ENCODE data around the gene ITIH5. TPM values are rescaled to one million over a fixed set of nuclear protein-coding genes. Genes with fewer than 3 reads are reported as not detected.

The ITIH5 gene
- total and polyA plus RNA-seq, 9 of the 15 experiments (the other 6 are each of a cell fraction or from before 2014, with no cell fraction given), result 0.52 to 4.5 (median 2.6) TPM

DNA sequence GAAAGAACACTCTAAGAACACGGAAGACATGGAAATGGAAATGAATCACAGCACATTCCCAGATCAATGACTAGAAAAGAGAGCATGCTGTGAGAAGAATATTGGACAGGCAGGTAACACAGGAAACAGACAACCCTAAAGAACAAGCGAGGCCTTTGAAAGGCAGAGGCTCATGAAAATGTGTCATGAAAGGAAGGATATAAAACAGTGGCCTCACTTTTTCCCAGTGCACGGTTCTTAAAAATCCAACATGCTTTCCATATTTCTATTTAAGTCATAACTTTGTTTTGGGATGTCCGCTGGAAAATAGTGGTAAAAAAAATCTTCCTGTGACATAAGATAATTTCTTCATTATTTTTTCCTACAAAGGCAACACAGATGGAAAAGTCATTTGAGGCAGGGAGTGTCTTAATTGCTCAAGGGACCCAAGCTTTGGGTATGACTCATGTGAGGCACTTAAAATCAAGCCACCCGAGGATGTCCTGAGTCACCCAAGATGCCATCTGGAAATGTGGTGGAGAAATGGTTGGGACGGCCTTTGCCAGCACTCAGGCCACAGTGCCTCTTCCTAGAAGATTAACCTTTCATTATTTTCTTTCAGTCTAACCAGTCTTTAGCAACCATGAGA is 17.0 kb downstream of the ITIH5 start (continued):
- TF ChIP-seq, protein P1, sequence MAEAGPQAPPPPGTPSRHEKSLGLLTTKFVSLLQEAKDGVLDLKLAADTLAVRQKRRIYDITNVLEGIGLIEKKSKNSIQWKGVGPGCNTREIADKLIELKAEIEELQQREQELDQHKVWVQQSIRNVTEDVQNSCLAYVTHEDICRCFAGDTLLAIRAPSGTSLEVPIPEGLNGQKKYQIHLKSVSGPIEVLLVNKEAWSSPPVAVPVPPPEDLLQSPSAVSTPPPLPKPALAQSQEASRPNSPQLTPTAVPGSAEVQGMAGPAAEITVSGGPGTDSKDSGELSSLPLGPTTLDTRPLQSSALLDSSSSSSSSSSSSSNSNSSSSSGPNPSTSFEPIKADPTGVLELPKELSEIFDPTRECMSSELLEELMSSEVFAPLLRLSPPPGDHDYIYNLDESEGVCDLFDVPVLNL (CRISPR knock-in tag; IDR thresholded peaks at IDR 0.05; ENCODE audit: low read depth), result no peak
- TF ChIP-seq HIVEP1 (CRISPR knock-in tag; IDR thresholded peaks at IDR 0.05) (no peak), ZNF133 (CRISPR knock-in tag; IDR thresholded peaks at IDR 0.05) (no peak), IFI16 (CRISPR knock-in tag; IDR thresholded peaks at IDR 0.05) (no peak), SMAD3 (CRISPR knock-in tag; conservative IDR thresholded peaks at IDR 0.05) (no peak), U2AF1 (optimal IDR thresholded peaks at IDR 0.05; ENCODE audit: low read depth, low read length) (no peak)

DNA sequence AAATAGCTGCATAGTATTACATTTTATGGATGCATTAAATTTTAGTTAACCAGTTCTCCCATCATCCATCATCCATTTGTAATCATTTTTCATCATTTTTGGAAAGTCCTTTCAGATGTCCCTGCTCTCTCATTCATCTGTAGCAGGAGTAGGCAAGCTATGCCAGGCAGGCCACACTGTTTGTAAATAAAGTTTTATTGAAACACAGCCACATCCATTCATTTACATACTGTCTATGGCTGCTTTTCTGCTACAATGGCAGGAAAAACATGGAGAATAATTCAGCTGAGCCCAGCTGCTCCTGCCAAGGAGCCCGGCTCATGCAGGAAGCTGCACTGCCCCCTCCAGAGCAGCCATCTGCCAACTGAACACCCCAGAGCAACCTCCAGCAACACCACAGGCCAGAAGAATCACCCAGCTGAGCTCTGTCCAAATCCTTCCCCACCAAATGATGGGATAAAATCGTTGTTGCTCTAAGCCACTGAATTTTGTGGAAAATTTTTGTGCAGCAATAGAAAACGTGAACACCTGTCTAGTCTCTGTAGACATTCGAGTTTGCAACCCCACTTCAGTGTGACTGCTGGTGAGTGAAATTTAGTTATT is 19.6 kb downstream of the ITIH5 start:
- CTCF ChIA-PET (ENCODE audit: low intra/inter-chr PET ratio), result no interaction called here
- TF ChIP-seq, protein P2, sequence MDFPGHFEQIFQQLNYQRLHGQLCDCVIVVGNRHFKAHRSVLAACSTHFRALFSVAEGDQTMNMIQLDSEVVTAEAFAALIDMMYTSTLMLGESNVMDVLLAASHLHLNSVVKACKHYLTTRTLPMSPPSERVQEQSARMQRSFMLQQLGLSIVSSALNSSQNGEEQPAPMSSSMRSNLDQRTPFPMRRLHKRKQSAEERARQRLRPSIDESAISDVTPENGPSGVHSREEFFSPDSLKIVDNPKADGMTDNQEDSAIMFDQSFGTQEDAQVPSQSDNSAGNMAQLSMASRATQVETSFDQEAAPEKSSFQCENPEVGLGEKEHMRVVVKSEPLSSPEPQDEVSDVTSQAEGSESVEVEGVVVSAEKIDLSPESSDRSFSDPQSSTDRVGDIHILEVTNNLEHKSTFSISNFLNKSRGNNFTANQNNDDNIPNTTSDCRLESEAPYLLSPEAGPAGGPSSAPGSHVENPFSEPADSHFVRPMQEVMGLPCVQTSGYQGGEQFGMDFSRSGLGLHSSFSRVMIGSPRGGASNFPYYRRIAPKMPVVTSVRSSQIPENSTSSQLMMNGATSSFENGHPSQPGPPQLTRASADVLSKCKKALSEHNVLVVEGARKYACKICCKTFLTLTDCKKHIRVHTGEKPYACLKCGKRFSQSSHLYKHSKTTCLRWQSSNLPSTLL (IDR thresholded peaks at IDR 0.05), result no peak
- TF ChIP-seq, protein P3, sequence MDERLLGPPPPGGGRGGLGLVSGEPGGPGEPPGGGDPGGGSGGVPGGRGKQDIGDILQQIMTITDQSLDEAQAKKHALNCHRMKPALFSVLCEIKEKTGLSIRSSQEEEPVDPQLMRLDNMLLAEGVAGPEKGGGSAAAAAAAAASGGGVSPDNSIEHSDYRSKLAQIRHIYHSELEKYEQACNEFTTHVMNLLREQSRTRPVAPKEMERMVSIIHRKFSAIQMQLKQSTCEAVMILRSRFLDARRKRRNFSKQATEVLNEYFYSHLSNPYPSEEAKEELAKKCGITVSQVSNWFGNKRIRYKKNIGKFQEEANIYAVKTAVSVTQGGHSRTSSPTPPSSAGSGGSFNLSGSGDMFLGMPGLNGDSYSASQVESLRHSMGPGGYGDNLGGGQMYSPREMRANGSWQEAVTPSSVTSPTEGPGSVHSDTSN (CRISPR knock-in tag; IDR thresholded peaks at IDR 0.05; ENCODE audit: low read depth), result no peak
- TF ChIP-seq, protein P3 (tag; conservative IDR thresholded peaks at IDR 0.05; ENCODE audit: low read depth), result no peak

More for the DNA sequence above, 19.6 kb downstream of the ITIH5 start:
- H3K9me3 ChIP-seq (replicated peaks; ENCODE audit: control insufficient read depth, insufficient read depth, low read depth, low read length), result no peaks in the 10 kb centered on the region
- H2AFZ ChIP-seq (ENCODE audit: low read depth, low read length), result no peak overlapping the region
- H3K27me3 ChIP-seq (ENCODE audit: control insufficient read depth in 2 of 2, insufficient read depth in 2 of 2, low read length in 2 of 2), result peaks cover 3% of the 10 kb centered on the region in 2 experiments; a peak in 2 of 5 replicates
- BruUV-seq (replicated peaks), result no TSS peak
- H3K79me2 ChIP-seq (ENCODE audit: control insufficient read depth, insufficient read depth, low read length), result no peaks in the 10 kb centered on the region
- 0% methylated on average over 4 of the region's 4 CpGs for WGBS (ENCODE audit: insufficient coverage, low coverage, missing lambda C conversion rate)
- ATAC-seq (no peak), FAIRE-seq (no peak), DNase-seq (ENCODE audit: extremely low read depth in 1 of 4, low spot score in 3 of 4) (no peak)
- POLR2A ChIA-PET, result interaction anchor here (0.6 kb wide), 2 partner anchors 59 to 992 kb away, joined by 3 read pairs; no protein-coding TSS in a partner anchor
- H3K27ac ChIP-seq (ENCODE audit: extremely low read depth, low read depth, low read length), result no peak overlapping the region
- H3K9me1 ChIP-seq (ENCODE audit: control insufficient read depth, insufficient read depth, low read length), result no peaks in the 10 kb centered on the region
- H4K20me1 ChIP-seq (replicated peaks; ENCODE audit: control insufficient read depth, insufficient read depth, low read length), result no peaks in the 10 kb centered on the region
- no peak overlapping the region for H3K9ac ChIP-seq (ENCODE audit: insufficient read depth in 1 of 2, low read depth in 2 of 2, low read length in 2 of 2)
- in situ Hi-C loops (cut with MboI) (no loop called here), intact Hi-C loops (cut with micrococcal nuclease) (no loop called here)
- no peak overlapping the region for H3K4me2 ChIP-seq (ENCODE audit: insufficient read depth, low read length)
- no peaks in the 10 kb centered on the region for H3K36me3 ChIP-seq (ENCODE audit: control insufficient read depth, insufficient read depth, low read length)
- H3K4me1 ChIP-seq (replicated peaks in 1 of 2; ENCODE audit: control insufficient read depth in 2 of 2, insufficient read depth in 2 of 2, low read length in 2 of 2), result no peaks in the 10 kb centered on the region
- H3K4me3 ChIP-seq, result no peak overlapping the region
